CD4-positive, alpha-beta memory T cell (primary cell): ENCODE data around the gene GRID1. TPM values are rescaled to one million over a fixed set of nuclear protein-coding genes. Genes with fewer than 3 reads are reported as not detected.

Source experiments
- CTCF ChIA-PET: fragments of 350-600 bp; sonication (Branson Sonifier 250); formaldehyde crosslinking; loops from one replicate; lab custom pipeline; 2021; ENCODE audit warnings: inconsistent platforms; ENCODE audit not compliant: partially characterized antibody; lab: Charles Lee
- POLR2A ChIA-PET: fragments of 350-600 bp; sonication (Branson Sonifier 250); formaldehyde crosslinking; loops from one replicate; lab custom pipeline; 2021; ENCODE audit not compliant: partially characterized antibody; lab: Charles Lee
- DNase-seq, 5 donors: peaks; one replicate each; pipeline versions ENCODE4 v3.0.0 to v3.0.0-alpha.2; 2020 to 2022; ENCODE audit warnings: mixed read lengths in 1 of 5
- H3K27ac ChIP-seq: one replicate; pipeline ENCODE4 v1.7.0; 2013; ENCODE audit warnings: low read depth, low read length
- H3K27me3 ChIP-seq: 2 replicates; pipeline ENCODE4 v1.7.0; 2013; ENCODE audit warnings: mild to moderate bottlenecking, low read length, moderate library complexity; ENCODE audit not compliant: insufficient read depth
- H3K36me3 ChIP-seq: 2 replicates; pipeline ENCODE4 v1.7.0; 2013; ENCODE audit warnings: mild to moderate bottlenecking, low read length, moderate library complexity; ENCODE audit not compliant: insufficient read depth
- H3K4me1 ChIP-seq: 2 replicates; pipeline ENCODE4 v1.7.0; 2013; ENCODE audit warnings: mild to moderate bottlenecking, low read length, moderate library complexity; ENCODE audit not compliant: insufficient read depth
- H3K4me3 ChIP-seq, 2 donors: one replicate each; pipeline ENCODE4 v1.7.0; 2013; ENCODE audit warnings: low read length in 2 of 2, mild to moderate bottlenecking in 1 of 2
- H3K9me3 ChIP-seq, 2 donors: one replicate each; pipeline ENCODE4 v1.7.0; 2013; ENCODE audit warnings: low read length in 2 of 2, control low read depth in 1 of 2; ENCODE audit not compliant: control insufficient read depth in 1 of 2
- H3K27ac Mint-ChIP-seq, 7 donors: one replicate each; pipeline ENCODE4 v1.8.0; 2020 to 2021; ENCODE audit warnings: mixed read lengths in 7 of 7, mild to moderate bottlenecking in 6 of 7, inconsistent platforms in 3 of 7, moderate library complexity in 3 of 7
- H3K27me3 Mint-ChIP-seq, 2 donors: one replicate each; pipeline ENCODE4 v1.8.0; 2020 to 2021; ENCODE audit warnings: mixed read lengths in 2 of 2
- H3K36me3 Mint-ChIP-seq, 2 donors: one replicate each; pipeline ENCODE4 v1.8.0; 2020 to 2021; ENCODE audit warnings: mixed read lengths in 2 of 2, inconsistent platforms in 1 of 2, mild to moderate bottlenecking in 1 of 2
- H3K4me1 Mint-ChIP-seq, 4 donors: one replicate each; pipeline ENCODE4 v1.8.0; 2020 to 2021; ENCODE audit warnings: mixed read lengths in 4 of 4, mild to moderate bottlenecking in 1 of 4
- H3K4me3 Mint-ChIP-seq, 8 donors: one replicate each; pipeline ENCODE4 v1.8.0; 2020 to 2021; ENCODE audit warnings: mixed read lengths in 8 of 8, mild to moderate bottlenecking in 7 of 8, moderate library complexity in 6 of 8, inconsistent platforms in 3 of 8
- H3K9me3 Mint-ChIP-seq, 8 donors: one replicate each; pipeline ENCODE4 v1.8.0; 2020 to 2021; ENCODE audit warnings: mixed read lengths in 8 of 8, mild to moderate bottlenecking in 5 of 8, inconsistent platforms in 3 of 8, moderate library complexity in 1 of 8
- intact Hi-C: fragments of 100-400 bp; cut with micrococcal nuclease; formaldehyde crosslinking; loops from one replicate; pipeline ENCODE4 v1.15.1; 2023
- polyA plus RNA-seq, 2 donors: library from polyadenylated mRNA; unstranded; fragments of 300-500 nt; fragmentation: Illumina TruSeq; gene quantifications; one replicate each; pipeline ENCODE4 v1.2.3, GENCODE V29; 2021
- total RNA-seq, 2 experiments: library from RNA; stranded (reverse); gene quantifications; one replicate each; pipeline ENCODE4 v1.2.3, GENCODE V29; 2021

The GRID1 gene
- total and polyA plus RNA-seq, 4 experiments from 2014 or later: not detected

- Histone ChIP-seq H3K27me3 (no peaks in the 10 kb centered on the region), H3K27ac (no peak overlapping the region), H3K36me3 (no peaks in the 10 kb centered on the region), H3K4me1 (peaks cover 19% of the 10 kb centered on the region), H3K9me3 (no peaks in the 10 kb centered on the region), H3K4me3 (no peak overlapping the region)
- intact Hi-C loops: no loop called here
- ChIA-PET POLR2A (no interaction called here), CTCF (no interaction called here)
- no peak for DNase-seq
- Mint-ChIP-seq H3K4me1 (peaks cover 15 to 28% (median 22%) of the 10 kb centered on the region in 4 donors), H3K9me3 (no peaks in the 10 kb centered on the region), H3K4me3 (no peak overlapping the region), H3K36me3 (no peaks in the 10 kb centered on the region), H3K27ac (peak overlapping the region in 1 of 7 donors; percentile 52), H3K27me3 (no peaks in the 10 kb centered on the region)
These were observed 765.1 kb downstream of the GRID1 start for GRCh38 chr10:85601526-85601925.

- no peaks in the 10 kb centered on the region for H3K9me3 ChIP-seq
- H3K4me3 Mint-ChIP-seq: no peak overlapping the region
- H3K27ac Mint-ChIP-seq: peak overlapping the region in 1 of 7 donors; percentile 50
- intact Hi-C loops: no loop called here
- no peak for DNase-seq
- H3K36me3 Mint-ChIP-seq: no peaks in the 10 kb centered on the region
- no peaks in the 10 kb centered on the region for H3K27me3 Mint-ChIP-seq
- no peak overlapping the region for H3K4me3 ChIP-seq
- POLR2A ChIA-PET: interaction anchor here (1.1 kb wide), 1 partner anchor 9 kb away, joined by 3 read pairs; no protein-coding TSS in a partner anchor
- H3K4me1 Mint-ChIP-seq: peaks cover 16 to 34% (median 24%) of the 10 kb centered on the region in 4 donors
- CTCF ChIA-PET: interaction anchor here (1.0 to 1.2 kb wide), 2 partner anchors 10 to 12 kb away, joined by 3 to 4 read pairs; no protein-coding TSS in a partner anchor
- H3K27ac ChIP-seq: no peak overlapping the region
- H3K9me3 Mint-ChIP-seq: no peaks in the 10 kb centered on the region
- no peaks in the 10 kb centered on the region for H3K36me3 ChIP-seq
- H3K27me3 ChIP-seq: no peaks in the 10 kb centered on the region
- H3K4me1 ChIP-seq: peaks cover 19% of the 10 kb centered on the region
These were observed 765.9 kb downstream of the GRID1 start for GRCh38 chr10:85600744-85601081.

GRCh38 chr10:85600026-85600743 lies 766.4 kb downstream of the GRID1 start:
- Histone ChIP-seq H3K36me3 (no peaks in the 10 kb centered on the region), H3K27me3 (no peaks in the 10 kb centered on the region), H3K27ac (no peak overlapping the region), H3K9me3 (no peaks in the 10 kb centered on the region), H3K4me1 (peaks cover 22% of the 10 kb centered on the region), H3K4me3 (no peak overlapping the region)
- Mint-ChIP-seq H3K4me3 (no peak overlapping the region), H3K36me3 (no peaks in the 10 kb centered on the region), H3K27ac (peak overlapping the region in 2 of 7 donors; percentile 29 to 47), H3K27me3 (no peaks in the 10 kb centered on the region), H3K4me1 (peaks cover 17 to 37% (median 27%) of the 10 kb centered on the region in 4 donors), H3K9me3 (no peaks in the 10 kb centered on the region)
- intact Hi-C loops: no loop called here
- ChIA-PET CTCF (interaction anchor here (1.0 to 1.2 kb wide), 2 partner anchors 11 to 13 kb away, joined by 3 to 4 read pairs; no protein-coding TSS in a partner anchor), POLR2A (interaction anchor here (1.1 kb wide), 1 partner anchor 10 kb away, joined by 3 read pairs; no protein-coding TSS in a partner anchor)
- DNase-seq: no peak

DNA sequence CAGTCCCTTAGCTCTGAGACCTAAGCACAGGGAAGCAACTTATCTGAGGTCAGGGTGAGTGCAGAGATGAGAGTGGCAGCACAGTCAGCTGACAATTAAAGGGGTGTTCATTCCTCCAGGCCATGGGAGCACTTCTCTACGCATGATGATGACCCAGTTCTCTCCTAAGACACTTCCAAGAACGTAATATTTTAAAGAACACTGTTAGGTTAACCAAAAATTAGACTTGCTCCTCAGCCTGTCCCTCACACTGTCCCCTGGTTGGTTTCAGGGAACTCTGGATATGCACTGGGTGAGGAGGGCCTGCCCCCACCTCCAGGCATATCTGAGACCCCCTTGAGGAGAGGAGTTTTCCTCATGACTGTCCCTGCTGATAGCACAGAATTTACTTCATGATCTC lies 767.5 kb downstream of the GRID1 start:
- Mint-ChIP-seq H3K9me3 (no peaks in the 10 kb centered on the region), H3K36me3 (no peaks in the 10 kb centered on the region), H3K4me3 (no peak overlapping the region), H3K4me1 (peaks cover 26 to 40% (median 32%) of the 10 kb centered on the region in 4 donors), H3K27me3 (no peaks in the 10 kb centered on the region), H3K27ac (no peak overlapping the region)
- Histone ChIP-seq H3K27ac (no peak overlapping the region), H3K4me3 (no peak overlapping the region), H3K9me3 (no peaks in the 10 kb centered on the region), H3K27me3 (no peaks in the 10 kb centered on the region), H3K4me1 (peaks cover 32% of the 10 kb centered on the region), H3K36me3 (no peaks in the 10 kb centered on the region)
- POLR2A ChIA-PET: no interaction called here
- intact Hi-C loops: no loop called here
- CTCF ChIA-PET: no interaction called here
- no peak for DNase-seq

DNA sequence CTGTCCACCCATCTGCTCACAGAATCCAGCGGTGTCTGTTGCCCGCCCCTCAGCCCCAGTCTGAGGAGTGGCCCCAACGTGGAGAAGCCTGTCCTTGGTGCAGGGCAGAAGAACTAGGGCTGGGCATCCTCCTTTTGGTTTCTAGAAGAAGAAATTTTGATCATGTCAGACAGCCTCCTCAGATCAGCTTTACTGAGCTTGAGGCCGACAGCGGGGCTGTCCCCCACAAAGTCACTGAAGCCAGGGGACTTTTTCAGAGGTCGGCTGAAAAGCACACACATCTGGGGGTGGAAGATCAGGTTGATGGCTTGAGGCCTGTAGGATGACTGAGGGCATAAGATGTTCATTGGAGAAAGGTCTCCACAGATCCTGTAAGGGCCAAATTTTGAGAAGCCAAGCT lies 767.9 kb downstream of the GRID1 start:
- peaks cover 25 to 40% (median 33%) of the 10 kb centered on the region in 4 donors for H3K4me1 Mint-ChIP-seq
- no peaks in the 10 kb centered on the region for H3K36me3 Mint-ChIP-seq
- no peaks in the 10 kb centered on the region for H3K9me3 ChIP-seq
- H3K27me3 Mint-ChIP-seq: no peaks in the 10 kb centered on the region
- H3K36me3 ChIP-seq: no peaks in the 10 kb centered on the region
- POLR2A ChIA-PET: no interaction called here
- no peak overlapping the region for H3K4me3 Mint-ChIP-seq
- no peak overlapping the region for H3K4me3 ChIP-seq
- no peaks in the 10 kb centered on the region for H3K27me3 ChIP-seq
- H3K4me1 ChIP-seq: peaks cover 29% of the 10 kb centered on the region
- no peak for DNase-seq
- intact Hi-C loops: no loop called here
- CTCF ChIA-PET: no interaction called here
- no peak overlapping the region for H3K27ac Mint-ChIP-seq
- no peak overlapping the region for H3K27ac ChIP-seq
- H3K9me3 Mint-ChIP-seq: no peaks in the 10 kb centered on the region

DNA sequence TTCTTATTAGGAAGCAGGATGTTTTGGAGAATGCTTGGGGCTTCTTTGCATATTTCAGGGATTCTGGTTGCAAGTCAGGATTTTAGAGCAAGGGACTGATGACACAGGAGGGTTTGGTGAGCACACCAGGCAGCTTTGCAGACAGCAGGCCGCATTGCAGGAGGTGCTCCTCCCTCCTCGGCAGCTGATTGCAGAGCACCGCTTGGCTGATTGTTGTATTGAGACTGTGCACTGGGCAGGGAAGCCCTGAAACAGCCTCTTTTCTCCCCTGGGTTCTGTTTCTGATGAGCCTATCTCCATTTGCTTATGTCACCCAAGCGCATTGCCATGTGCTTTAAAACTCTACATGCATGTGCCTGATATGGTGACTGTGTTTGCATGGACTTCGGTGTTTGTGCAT lies 769.6 kb downstream of the GRID1 start:
- no peak overlapping the region for H3K4me3 Mint-ChIP-seq
- H3K36me3 Mint-ChIP-seq: no peaks in the 10 kb centered on the region
- H3K9me3 Mint-ChIP-seq: no peaks in the 10 kb centered on the region
- H3K4me1 ChIP-seq: peaks cover 15% of the 10 kb centered on the region
- no peak overlapping the region for H3K4me3 ChIP-seq
- intact Hi-C loops: no loop called here
- H3K27me3 Mint-ChIP-seq: no peaks in the 10 kb centered on the region
- DNase-seq: no peak
- H3K36me3 ChIP-seq: no peaks in the 10 kb centered on the region
- no peaks in the 10 kb centered on the region for H3K27me3 ChIP-seq
- no peak overlapping the region for H3K27ac ChIP-seq
- no peaks in the 10 kb centered on the region for H3K9me3 ChIP-seq
- POLR2A ChIA-PET: no interaction called here
- CTCF ChIA-PET: no interaction called here
- peak overlapping the region in 1 of 7 donors; percentile 32 for H3K27ac Mint-ChIP-seq
- peaks cover 15 to 32% (median 26%) of the 10 kb centered on the region in 4 donors for H3K4me1 Mint-ChIP-seq

DNA sequence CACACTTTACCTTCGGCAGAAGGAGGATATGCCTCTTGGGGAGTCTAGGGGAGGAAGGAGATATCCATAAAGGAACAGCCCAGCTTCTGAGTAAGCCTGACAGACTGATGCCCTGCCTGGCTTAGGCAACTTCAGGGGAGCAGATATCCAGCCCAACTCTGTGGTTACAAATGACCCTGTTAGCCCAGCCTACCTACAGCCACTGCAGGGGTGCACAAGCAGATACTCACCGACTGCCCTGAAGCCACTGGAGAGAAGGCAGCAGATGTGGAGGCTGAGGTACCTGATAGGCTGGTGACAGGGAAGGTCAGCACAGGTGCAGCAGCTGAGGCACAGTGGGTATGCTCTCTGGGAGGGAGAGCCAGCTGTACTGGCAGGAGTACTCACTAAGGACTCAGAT lies 770.2 kb downstream of the GRID1 start:
- no peaks in the 10 kb centered on the region for H3K9me3 Mint-ChIP-seq
- H3K4me3 Mint-ChIP-seq: no peak overlapping the region
- ChIA-PET POLR2A (no interaction called here), CTCF (interaction anchor here (4.1 kb wide), 1 partner anchor 16 kb away, joined by 39 read pairs; no protein-coding TSS in a partner anchor)
- peaks cover 15 to 32% (median 26%) of the 10 kb centered on the region in 4 donors for H3K4me1 Mint-ChIP-seq
- no peaks in the 10 kb centered on the region for H3K36me3 Mint-ChIP-seq
- no peak overlapping the region for H3K27ac ChIP-seq
- peaks cover 15% of the 10 kb centered on the region for H3K4me1 ChIP-seq
- no peaks in the 10 kb centered on the region for H3K27me3 Mint-ChIP-seq
- no peaks in the 10 kb centered on the region for H3K9me3 ChIP-seq
- no peaks in the 10 kb centered on the region for H3K36me3 ChIP-seq
- H3K27me3 ChIP-seq: no peaks in the 10 kb centered on the region
- H3K4me3 ChIP-seq: no peak overlapping the region
- DNase-seq: no peak
- peak overlapping the region in 2 of 7 donors; percentile 36 to 54 for H3K27ac Mint-ChIP-seq
- intact Hi-C loops: no loop called here
